Skin of body (tissue), 2 donors: ENCODE results near the gene SMARCC1. TPM values are rescaled to one million over a fixed set of nuclear protein-coding genes. Genes with fewer than 3 reads are reported as not detected.
"Not testable (repeated sequence)": the region's sequence is repeated elsewhere in the genome, so short reads cannot be mapped to it uniquely, and the experiment has no call there.

ENCODE experiments used
- DNase-seq: peaks from one replicate; lab custom pipeline; 2025; lab: John Stamatoyannopoulos, UW
- total RNA-seq: library from RNA; depleted of rRNA; stranded (reverse); fragments of >200 nt; gene quantifications from one replicate; pipeline ENCODE4 v1.2.3, GENCODE V29; 2014

Gene SMARCC1
- total RNA-seq, 1 donor from 2014 or later = 58.6 TPM

- DNase-seq = no peak
Observed at GRCh38 chr3:47772047-47772446, 9.6 kb downstream of the SMARCC1 start.

- no peak for DNase-seq
Observed at GRCh38 chr3:47766186-47766585, 15.5 kb downstream of the SMARCC1 start.

- no peak for DNase-seq
Observed at GRCh38 chr3:47762233-47762632, 19.5 kb downstream of the SMARCC1 start.

GRCh38 chr3:47761046-47761445 is 20.6 kb downstream of the SMARCC1 start:
- DNase-seq = no peak

- DNase-seq = not testable (repeated sequence)
Observed at GRCh38 chr3:47760207-47760606, 21.5 kb downstream of the SMARCC1 start.

- DNase-seq = no peak
Observed at GRCh38 chr3:47758261-47759025, 23.2 kb downstream of the SMARCC1 start.

GRCh38 chr3:47752716-47753115 is 29.0 kb downstream of the SMARCC1 start:
- DNase-seq = no peak

GRCh38 chr3:47750811-47751354 is 30.8 kb downstream of the SMARCC1 start:
- not testable (repeated sequence) for DNase-seq

GRCh38 chr3:47747558-47747957 is 34.1 kb downstream of the SMARCC1 start:
- no peak for DNase-seq

GRCh38 chr3:47746264-47746663 is 35.4 kb downstream of the SMARCC1 start:
- DNase-seq = no peak

- no peak for DNase-seq
Observed at GRCh38 chr3:47743855-47744254, 37.8 kb downstream of the SMARCC1 start.

GRCh38 chr3:47743352-47743751 is 38.3 kb downstream of the SMARCC1 start:
- not testable (repeated sequence) for DNase-seq

GRCh38 chr3:47741925-47742324 is 39.8 kb downstream of the SMARCC1 start:
- DNase-seq = no peak

- DNase-seq = no peak
Observed at GRCh38 chr3:47732143-47732542, 49.5 kb downstream of the SMARCC1 start.

GRCh38 chr3:47731061-47731460 is 50.6 kb downstream of the SMARCC1 start:
- no peak for DNase-seq

- no peak for DNase-seq
Observed at GRCh38 chr3:47722859-47723258, 58.8 kb downstream of the SMARCC1 start.

- not testable (repeated sequence) for DNase-seq
Observed at GRCh38 chr3:47717448-47717847, 64.2 kb downstream of the SMARCC1 start.

GRCh38 chr3:47716656-47717055 is 65.0 kb downstream of the SMARCC1 start:
- no peak for DNase-seq

- DNase-seq = no peak
Observed at GRCh38 chr3:47715928-47716327, 65.8 kb downstream of the SMARCC1 start.

- no peak for DNase-seq
Observed at GRCh38 chr3:47714606-47715005, 67.1 kb downstream of the SMARCC1 start.

- no peak for DNase-seq
Observed at GRCh38 chr3:47713655-47714054, 68.0 kb downstream of the SMARCC1 start.

GRCh38 chr3:47712398-47712797 is 69.3 kb downstream of the SMARCC1 start:
- DNase-seq = no peak

- no peak for DNase-seq
Observed at GRCh38 chr3:47711596-47711995, 70.1 kb downstream of the SMARCC1 start.
